Inflammatory macrophage treated with lipopolysaccharide for 1 hour (primary cell): ENCODE measurements around the gene CHD3.

ENCODE experiments used
- DNase-seq, 2 donors: peaks; one replicate each; pipeline ENCODE4 v3.0.0-alpha.2; 2020 to 2022

The CHD3 gene

DNA sequence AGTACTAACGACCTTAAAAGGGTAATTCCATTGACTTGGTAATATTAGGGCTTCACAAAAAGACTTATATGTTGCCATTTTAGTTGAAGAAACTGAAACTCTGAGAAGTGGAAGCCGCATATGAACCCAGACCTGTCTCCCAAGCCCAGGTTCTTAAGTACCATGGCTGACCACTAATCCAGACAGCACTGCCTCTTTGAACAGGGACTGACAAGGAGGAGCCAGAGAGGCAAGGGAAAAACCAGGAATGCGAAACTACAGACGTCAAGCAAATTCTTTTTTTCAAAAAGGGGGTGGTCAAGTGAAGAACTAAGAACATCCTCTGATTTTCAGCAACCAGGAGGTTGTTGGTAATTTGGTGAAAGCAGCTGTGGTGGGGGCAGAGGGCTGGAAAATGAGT, 15.5 kb upstream of the CHD3 start:
- DNase-seq = no peak

DNA sequence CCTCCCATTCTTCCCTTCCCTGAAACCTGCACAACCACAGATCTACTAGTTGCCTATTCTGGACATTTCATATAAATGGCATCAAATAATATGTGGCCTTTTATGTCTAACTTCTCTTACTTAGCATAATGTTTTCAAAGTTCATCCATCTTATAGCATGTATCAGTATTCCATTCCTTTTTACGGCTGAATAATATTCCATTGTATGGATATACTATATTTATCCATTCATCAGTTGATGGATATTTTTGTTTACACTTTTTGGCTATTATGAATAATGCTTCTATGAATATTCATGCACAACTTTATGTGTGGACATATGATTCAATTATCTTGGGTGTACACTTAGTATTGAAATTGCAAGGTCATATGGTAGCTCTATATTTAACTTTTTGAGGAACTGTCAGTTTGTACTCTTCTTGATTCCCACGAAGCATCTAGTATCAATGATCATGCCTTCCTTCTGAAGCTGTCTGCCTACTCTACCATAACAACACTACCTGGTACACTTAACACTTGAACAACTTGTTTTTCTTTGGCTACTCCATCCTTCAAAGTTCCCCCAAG, 12.7 kb upstream of the CHD3 start:
- no peak for DNase-seq

DNA sequence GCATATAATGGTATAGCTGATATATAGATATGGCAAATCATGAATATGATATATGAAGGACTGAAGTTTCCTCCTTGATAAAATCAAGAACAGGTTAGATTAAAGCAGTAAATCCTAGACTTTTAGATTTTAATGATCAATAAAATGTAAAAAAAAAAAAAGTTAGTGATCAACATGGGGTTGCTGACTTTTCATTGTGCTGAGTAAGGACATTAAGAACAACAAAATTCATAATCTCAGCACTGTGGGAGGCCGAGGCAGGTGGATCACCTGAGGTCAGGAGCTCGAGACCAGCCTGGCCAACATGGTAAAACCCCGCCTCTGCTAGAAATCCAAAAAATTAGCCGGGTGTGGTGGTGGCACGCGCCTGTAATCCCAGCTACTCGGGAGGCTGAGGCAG, 10.4 kb upstream of the CHD3 start:
- DNase-seq = no peak

DNA sequence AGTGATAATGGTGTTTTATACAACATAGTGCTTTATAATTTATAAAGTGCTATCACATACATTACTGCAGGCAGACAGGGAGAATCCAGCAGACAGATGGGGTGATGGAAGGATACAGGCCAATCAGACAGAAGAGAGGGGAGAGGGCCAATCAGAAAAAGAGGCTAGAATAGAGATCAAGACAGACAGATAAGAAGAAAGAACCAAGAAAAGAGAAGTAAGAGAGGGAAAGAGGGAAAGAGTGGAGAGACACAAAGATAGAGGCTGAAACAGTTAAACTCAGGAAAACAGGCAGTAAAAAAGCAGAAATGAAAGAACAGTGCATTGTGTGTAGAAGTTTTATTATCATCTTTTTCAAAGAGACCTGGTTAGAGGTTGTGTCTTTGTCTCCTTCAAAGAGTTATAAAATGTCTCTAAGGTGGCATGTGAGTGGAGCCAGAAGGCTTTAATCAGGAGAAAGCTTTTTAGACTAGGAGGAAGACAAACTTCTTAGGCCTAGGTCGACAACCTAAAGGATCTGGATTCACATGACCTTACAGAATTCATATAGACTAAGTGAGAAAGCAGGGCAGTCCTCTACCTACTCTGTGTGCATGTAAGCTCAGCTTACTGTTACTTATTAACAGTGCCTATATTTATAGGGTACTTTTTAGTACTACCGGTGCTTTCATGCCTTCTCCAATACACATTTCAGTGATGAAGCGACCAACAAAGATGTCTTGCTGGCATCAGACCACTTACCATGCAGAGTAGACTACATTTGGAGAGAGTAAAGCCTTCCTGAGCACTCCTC, 8.3 kb upstream of the CHD3 start:
- DNase-seq = no peak

DNA sequence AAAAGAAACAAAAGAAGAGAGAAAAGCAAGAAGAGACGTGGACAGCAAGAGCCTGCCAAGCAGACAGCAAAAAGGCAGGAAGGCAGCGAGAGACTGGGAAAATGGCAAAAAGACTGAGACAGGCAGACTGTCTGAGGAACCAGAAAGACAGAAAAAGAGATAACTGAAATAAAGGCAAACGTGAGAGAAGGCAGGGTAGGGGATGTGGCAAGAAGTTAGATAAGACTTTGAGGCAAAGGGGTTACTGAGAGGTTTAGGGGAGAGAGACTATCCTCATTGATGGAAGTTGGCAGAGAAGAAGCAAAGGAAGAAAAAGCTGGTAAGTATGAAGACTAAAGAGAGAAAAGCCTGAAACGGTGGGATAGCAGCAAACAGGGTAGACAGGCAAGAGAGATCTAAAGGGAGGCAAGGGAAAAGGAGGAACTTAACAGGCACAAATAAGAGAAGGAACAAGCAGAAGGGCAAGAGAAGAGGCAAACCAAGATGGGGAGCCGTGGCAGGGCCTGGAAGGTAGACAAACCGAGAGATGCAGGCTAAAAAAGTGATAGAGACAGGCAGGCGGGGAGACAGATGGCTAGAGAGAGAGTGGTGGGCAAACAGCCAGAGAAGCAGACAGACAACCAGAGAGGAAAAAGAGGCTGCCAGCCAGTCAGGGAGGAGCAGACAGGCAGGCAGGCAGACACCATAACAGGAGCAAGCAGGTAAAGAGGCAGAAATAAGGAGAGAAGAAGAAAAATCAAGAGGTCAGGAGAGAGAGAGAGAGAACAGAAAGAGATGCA, 7.1 kb upstream of the CHD3 start:
- no peak for DNase-seq

DNA sequence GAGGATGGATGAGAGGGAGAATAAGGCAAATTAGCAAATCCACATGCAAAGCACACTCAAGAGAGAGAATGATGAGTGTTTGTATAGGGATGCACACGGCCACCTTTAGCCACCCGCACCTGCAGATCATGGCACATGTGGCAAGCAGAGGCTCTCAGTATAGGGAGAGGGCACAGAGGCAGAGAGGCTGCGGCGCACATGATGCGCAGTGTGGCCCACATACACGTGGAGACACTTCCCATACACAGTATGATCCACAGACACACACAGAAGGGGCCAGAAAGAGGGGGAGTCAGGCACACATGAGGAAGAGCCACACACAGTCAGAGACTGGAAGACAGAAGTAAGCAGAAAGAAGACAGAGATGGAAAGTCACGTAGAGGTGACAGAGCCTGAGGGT, 6.5 kb upstream of the CHD3 start:
- no peak for DNase-seq

DNA sequence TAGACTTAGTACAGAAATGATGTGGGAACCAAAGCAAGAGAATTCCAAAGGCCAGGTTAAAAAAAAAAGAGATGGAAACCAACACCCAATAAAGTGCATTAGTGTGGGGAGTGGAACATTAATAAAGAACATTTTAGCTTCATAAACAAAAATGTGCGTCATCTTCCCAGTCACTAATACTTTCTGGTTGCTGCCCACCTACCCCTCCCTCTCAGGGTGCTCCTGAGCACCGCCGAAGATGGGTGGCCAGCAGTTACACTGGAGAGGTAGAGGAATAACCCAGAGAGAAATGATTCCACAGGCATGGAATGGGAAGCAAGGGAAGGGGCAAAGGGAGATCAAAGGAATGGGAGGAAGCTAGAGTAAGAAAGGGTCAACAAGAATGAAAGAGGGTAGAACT, 6.0 kb upstream of the CHD3 start:
- DNase-seq = no peak

DNA sequence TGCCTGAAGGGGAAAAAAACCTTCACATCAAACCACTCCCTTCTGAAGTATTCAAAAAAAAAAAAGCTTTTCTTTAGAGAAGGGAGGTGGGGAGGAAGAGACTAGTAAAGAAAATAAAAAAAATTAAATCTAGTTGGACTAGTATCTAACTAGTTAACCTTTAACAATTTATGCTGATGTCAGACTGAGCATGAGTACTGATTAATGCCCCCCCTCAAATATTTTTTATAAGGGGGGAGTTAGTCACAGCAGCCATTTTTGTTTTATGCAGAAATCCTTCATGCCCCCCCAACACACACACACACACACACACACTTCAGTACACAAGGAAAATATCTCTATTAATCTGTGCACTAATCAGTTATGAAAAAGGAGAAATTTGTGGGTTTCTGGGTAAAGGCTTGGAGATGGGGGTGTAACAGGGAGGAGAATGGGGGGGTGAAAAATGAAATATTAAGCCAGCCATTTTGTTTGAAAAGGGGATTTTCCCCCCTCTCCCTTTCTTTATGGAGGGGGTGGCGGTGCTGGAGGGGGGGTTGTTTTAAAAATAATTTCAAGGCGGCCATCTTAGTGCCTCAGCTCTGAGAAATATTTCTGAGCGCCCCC, 4.7 kb upstream of the CHD3 start:
- DNase-seq = no peak

DNA sequence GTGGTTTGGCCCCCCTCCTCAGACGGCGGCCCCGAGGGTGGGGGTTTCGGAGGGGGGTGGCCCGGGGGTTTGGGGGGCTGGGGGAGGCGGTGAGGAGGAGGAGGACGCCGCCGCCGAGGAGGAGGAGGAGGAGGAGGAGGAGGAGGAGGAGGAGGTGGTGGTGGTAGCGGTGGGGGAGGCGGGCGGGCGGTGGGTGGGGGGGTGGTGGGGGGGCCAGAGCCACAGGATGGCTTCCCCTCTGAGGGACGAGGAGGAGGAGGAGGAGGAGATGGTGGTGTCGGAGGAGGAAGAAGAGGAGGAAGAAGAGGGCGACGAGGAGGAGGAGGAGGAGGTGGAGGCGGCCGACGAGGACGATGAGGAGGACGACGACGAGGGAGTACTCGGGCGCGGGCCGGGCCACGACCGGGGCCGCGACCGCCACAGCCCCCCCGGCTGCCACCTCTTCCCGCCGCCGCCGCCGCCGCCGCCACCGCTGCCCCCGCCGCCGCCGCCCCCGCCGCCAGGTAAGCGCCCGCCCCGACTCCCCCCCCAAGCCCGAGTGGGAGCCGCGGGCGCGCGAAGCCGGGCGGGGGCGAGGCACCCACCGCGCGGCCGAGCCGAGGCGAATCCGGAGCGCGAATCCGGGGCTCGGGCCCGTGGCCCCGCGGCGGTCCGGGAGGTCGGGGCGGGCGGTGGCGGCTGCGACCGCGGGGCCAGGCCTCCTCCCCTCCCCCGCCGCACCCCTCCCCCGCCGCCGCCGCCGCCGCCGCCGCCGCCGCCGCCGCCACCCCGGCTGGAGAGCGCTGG, 3.8 kb upstream of the CHD3 start:
- DNase-seq = no peak

DNA sequence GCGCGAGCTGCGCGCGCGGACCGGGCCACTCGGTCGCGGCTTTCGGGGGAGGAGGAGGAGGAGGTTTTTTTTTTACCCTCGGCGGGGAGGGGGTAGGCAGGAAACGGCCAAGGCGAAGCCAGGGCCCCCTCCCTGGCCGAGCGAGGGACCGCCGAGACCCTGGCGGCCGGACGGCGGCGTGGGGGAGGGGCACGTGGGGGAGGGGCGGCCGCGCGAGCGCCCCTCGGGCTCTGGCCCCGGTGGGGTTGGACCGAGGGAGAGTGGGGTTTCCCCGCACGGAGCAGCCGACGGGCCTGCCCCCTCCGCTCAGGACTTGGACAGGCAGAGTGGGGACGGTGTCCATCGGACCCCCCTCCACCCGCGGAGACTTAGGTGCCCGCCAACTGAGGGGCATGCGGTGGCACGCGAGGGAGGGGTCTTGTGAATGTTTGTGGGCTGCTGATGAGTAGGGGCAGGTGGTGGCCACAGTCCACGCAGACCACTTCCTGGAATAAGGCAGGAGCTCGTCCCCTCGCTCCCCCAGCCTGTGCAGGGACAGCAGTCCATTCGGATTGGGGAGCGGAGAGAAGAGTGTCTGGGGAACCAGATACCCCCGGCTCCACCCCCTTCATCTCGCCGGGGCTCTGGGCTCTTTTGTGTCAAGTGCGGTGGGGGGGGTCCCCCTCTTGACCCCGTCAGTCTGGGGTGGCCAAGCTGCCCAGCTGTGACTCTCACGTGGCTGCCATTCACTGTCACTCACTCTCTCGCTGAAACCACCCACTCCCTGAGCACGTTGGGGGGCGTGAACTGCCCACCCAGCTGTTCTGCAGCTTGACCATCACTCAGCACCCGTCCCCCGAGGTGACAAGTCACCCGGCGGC, 3.0 kb upstream of the CHD3 start:
- no peak for DNase-seq

DNA sequence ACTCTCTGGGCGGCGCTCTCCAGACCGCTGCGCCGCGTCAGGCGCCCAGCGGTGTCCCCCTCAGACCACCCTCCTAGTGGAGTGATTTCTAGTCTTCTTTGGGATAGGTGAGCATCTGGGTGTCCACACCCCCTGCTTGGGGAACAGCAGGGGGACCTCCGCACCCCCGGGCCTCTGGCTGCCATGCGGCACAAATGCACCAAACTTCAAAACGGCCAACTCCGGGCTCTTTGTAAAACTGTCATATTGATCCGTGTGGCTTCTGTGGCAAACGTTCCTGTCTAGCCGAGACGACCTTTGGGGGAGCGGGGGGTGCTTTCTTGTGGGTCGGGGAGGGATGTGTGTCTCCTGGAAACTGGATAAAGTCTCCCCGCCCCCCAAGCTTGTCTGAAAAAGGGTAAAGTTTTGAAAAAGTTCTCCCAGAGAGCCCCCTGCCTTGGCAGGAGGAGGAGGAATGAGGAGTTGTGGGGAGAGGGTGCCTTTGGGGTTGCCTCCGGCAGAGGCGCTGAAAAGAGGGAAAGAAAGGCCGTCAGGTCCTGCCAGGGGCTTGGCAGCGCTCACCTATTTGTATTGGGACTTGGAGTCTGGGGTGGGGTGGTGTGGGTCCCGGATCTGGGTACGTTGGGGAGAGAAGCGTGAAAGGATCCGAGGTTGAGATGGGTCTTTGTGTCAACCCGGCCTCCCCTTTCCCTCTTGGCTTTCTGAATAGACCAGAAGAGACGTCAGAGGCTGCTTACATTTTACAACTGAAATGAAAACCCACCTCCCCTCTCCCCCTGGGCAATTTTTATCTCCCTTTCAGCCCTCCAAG, 2.2 kb upstream of the CHD3 start:
- DNase-seq = no peak

DNA sequence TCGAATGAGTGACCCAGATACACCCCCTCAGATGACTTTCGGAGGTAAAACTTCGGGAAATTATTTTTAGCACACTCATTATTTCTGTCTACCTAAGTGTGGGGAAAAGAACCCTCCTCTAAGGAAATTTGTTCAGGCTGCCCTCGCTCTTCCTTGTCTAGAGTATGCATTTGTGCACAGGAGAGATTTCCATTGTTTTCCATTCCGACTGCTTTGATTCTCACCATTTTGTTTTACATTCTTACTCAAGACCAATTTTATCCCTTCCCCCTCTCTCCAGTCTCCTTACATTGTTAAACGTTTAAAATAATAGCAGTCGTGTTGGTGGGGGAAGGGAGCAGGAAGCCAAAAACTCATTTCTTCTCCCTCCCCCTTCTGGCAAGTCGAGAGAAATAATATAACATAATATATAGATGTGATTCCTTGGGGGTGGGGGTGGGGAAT, 1.5 kb upstream of the CHD3 start:
- DNase-seq = no peak

DNA sequence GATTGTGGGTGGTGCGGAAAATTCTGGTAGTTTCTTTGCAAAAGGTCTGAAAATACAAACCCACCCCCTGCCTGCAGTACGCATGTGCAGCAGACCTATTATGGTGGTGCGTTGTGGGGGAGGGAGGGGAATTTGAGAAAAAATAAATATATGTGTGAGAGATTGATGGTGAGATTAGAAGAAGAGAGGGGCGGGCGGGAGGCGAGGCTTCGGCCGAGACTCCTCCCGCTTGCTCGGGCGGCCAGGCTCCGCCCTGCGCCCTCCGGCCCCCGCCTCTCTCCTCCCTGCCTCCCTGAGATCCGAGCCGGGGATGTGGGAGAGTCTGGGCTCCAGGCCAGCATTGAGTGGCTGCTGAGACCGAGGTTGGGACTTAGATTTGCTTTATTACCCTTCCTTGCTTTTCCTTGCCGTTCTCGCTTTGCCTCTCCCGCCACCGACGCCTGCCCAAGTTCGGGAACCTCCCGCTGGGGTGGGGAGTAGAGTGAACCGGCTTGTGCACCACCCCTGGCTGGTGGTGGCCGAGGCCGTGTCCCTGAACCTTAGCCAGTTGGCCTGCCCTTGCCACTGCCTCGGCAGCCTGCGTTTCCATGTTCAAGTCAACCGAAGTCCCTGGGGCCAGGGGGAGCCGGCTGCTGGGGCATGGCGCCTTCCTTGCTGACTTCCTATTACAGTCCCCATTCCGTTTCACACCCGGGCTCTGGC, 956 bp upstream of the CHD3 start:
- peak; percentile 69 to 80 for DNase-seq

DNA sequence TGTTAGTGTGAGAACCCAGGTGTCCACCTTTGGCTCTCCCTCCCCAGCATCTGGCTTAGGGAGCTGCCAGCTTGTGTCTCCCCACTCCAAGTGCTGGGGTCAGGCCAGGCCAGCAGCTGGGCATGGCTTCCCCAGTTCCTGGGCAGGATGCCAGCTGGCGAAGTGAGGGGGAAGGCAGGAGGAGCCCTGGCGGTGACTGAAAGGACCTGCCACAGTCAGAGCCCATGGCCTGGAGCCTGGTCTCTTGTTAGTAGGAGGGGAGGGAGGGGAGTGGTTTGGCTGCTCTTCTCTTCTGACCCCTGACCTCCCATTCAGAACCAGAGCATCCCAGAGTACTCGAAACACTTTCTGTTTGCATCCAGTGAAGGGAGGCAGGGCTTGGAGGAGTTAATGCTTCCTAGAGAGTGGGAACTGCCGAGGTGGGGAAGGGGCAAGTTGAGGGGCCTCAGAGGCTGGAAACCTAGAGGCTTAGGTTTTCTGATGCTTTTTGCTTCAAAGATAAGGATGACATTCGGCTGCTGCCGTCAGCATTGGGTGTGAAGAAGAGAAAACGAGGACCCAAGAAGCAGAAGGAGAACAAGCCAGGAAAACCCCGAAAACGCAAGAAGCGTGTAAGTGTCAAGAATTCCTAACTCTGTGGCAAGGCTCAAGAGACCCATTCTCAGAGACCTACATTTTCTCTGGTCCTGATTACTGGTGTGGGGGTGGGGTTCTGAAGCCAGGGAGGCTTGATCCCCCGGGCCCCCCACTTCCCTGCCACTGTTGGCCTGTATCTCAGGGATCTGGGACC, 772 bp downstream of the CHD3 start:
- DNase-seq = peak; percentile 82 to 83

DNA sequence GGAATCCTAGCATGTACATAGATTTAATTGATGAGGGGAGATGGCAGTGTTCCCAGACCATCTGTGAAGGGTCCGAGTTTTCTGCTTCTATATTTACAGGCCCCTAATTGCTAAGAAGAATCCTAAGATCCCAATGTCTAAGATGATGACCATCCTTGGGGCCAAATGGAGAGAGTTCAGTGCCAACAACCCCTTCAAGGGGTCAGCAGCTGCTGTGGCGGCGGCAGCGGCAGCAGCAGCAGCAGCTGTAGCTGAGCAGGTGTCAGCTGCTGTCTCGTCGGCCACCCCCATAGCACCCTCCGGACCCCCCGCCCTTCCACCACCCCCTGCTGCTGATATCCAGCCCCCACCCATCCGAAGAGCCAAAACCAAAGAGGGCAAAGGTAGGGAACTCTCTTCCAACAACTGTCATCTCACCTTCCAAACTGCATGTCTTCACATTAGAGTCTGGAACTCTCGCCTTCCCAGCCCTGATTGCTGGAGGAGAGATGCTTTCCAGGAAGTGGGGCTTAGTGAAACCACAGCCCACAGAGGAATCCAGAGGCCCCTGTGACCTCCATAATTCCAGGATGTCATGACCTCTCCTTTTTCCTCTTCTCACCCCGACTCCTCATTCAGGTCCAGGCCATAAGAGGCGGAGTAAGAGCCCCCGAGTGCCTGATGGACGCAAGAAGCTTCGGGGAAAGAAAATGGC, 4.7 kb downstream of the CHD3 start:
- no peak for DNase-seq

DNA sequence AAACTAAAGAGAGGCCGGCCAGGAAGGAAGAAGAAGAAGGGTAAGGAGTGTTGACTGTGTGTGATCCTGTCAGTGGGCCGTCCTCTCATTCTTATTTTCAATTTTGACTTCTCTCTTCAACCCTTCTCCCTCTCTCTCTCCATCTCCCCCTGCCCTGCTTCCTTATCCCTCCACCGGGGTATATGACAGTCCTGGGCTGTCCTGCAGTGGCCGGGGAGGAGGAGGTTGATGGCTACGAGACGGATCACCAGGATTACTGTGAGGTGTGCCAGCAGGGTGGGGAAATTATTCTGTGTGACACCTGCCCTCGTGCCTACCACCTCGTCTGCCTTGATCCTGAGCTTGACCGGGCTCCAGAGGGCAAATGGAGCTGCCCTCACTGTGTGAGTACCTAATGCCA, 5.6 kb downstream of the CHD3 start:
- no peak for DNase-seq

DNA sequence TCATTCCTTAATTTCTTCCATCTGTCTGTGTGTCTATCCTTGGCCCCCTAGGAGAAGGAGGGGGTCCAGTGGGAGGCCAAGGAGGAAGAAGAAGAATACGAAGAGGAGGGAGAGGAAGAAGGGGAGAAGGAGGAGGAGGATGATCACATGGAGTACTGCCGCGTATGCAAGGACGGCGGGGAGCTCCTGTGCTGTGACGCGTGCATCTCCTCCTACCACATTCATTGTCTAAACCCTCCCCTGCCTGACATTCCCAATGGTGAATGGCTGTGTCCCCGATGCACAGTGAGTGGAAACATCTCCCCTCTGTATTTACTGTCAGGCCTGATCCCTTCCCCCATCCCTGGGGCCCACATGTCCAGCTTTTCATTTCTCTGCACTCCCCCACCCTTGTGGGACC, 6.3 kb downstream of the CHD3 start:
- DNase-seq = no peak

DNA sequence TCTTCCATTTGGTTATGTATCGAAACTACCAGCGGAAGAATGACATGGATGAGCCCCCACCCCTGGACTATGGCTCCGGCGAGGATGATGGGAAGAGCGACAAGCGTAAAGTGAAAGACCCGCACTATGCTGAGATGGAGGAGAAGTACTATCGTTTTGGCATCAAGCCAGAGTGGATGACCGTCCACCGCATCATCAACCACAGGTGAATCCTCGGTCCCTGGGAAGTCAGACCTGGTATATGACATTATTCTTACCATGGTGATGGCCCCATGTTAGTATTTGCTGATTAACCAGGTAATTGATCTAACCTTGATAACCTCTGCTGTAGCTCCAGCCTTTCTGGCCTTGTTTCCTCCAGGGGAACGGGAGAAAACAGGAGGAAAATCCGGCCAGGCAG, 8.5 kb downstream of the CHD3 start:
- no peak for DNase-seq

DNA sequence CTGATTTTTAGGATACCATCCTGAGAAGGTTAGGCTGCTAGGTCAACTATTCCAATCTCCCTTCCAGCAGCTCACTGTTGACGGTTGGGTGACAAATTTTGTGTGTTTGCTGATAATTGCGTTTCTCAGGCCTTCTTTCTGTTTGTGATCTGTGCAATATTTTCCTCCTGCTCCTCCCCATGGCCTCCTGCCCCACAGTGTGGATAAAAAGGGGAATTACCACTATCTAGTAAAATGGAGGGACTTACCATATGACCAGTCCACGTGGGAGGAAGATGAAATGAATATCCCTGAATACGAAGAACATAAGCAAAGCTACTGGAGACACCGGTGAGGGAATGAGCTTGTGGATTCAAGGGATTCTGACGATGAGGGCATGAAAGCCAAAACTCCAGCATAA, 9.2 kb downstream of the CHD3 start:
- DNase-seq = peak; percentile 80 to 86
